ENCODE results near the gene ARHGEF6. TPM values are rescaled to one million over a fixed set of nuclear protein-coding genes. Genes with fewer than 3 reads are reported as not detected.

The ARHGEF6 gene
- total RNA-seq, 1 donor from 2014 or later: 0.31 TPM

DNA sequence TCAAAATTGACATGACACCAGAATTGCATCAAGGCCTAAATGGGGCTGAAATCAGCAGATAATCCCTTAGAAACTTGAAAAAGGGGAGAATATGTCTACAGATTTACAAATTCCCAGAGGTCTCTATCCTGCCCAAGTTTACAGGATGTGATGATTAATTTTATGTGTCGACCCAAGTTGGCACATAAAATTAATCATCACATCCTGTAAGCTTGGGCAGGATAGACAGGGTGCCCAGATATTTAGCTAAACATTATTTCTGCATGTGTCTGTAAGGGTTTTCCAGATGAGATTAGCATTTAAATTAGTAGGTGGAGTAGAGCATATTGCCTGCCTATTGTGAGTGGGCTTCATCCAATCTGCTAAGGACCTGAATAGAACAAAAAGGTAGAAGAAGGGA is 52.3 kb downstream of the ARHGEF6 start:
- peaks cover 13% of the 10 kb centered on the region for H3K9me3 Mint-ChIP-seq (ENCODE audit: low read depth)
- no peaks in the 10 kb centered on the region for H3K4me1 Mint-ChIP-seq (ENCODE audit: low read depth)
- no peak for DNase-seq (ENCODE audit: low spot score, unreplicated experiment)
- no peaks in the 10 kb centered on the region for H3K27me3 Mint-ChIP-seq
- no peak overlapping the region for H3K4me3 Mint-ChIP-seq (ENCODE audit: low read depth)
- no peak overlapping the region for H3K27ac Mint-ChIP-seq
- TF ChIP-seq, protein P1, sequence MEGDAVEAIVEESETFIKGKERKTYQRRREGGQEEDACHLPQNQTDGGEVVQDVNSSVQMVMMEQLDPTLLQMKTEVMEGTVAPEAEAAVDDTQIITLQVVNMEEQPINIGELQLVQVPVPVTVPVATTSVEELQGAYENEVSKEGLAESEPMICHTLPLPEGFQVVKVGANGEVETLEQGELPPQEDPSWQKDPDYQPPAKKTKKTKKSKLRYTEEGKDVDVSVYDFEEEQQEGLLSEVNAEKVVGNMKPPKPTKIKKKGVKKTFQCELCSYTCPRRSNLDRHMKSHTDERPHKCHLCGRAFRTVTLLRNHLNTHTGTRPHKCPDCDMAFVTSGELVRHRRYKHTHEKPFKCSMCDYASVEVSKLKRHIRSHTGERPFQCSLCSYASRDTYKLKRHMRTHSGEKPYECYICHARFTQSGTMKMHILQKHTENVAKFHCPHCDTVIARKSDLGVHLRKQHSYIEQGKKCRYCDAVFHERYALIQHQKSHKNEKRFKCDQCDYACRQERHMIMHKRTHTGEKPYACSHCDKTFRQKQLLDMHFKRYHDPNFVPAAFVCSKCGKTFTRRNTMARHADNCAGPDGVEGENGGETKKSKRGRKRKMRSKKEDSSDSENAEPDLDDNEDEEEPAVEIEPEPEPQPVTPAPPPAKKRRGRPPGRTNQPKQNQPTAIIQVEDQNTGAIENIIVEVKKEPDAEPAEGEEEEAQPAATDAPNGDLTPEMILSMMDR (IDR thresholded peaks at IDR 0.05; ENCODE audit: unreplicated experiment): no peak
- H3K36me3 Mint-ChIP-seq (ENCODE audit: insufficient read depth): no peaks in the 10 kb centered on the region

DNA sequence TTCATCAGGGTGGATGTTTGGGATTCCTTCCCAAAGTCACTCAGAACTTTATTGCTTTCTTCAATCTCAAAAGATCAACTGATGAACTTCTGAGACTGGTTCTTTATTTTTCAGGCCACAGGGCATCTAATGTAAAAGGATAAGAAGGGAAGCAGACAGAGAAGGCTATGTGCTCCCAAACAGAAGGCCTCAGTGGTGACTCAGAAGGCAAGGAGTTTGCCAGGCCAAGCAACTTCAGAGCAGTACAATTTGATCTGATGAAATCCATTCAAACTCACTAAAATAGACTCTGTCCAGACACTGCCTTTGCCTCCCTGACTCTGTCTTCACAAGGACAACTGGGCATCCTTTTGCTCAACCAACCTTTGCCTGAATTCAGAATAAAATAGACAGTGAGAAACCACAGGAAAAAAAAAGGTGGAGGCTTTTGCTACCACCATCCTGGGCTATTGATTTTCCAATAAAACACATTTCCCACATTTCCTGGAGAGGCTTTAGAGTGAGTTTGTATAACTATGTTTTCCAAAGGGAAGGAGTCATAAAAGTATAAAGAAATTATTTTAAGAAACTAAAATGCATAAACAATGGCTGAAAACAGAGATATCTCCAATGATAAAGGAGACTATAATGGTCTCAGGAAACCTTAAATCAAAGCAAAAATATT is 55.2 kb downstream of the ARHGEF6 start:
- TF ChIP-seq, protein P1 (IDR thresholded peaks at IDR 0.05; ENCODE audit: unreplicated experiment): no peak
- Mint-ChIP-seq H3K27me3 (no peaks in the 10 kb centered on the region), H3K4me3 (ENCODE audit: low read depth) (no peak overlapping the region), H3K4me1 (ENCODE audit: low read depth) (no peaks in the 10 kb centered on the region), H3K9me3 (ENCODE audit: low read depth) (peaks cover 28% of the 10 kb centered on the region), H3K27ac (no peak overlapping the region), H3K36me3 (ENCODE audit: insufficient read depth) (peaks cover 1% of the 10 kb centered on the region)
- no peak for DNase-seq (ENCODE audit: low spot score, unreplicated experiment)

DNA sequence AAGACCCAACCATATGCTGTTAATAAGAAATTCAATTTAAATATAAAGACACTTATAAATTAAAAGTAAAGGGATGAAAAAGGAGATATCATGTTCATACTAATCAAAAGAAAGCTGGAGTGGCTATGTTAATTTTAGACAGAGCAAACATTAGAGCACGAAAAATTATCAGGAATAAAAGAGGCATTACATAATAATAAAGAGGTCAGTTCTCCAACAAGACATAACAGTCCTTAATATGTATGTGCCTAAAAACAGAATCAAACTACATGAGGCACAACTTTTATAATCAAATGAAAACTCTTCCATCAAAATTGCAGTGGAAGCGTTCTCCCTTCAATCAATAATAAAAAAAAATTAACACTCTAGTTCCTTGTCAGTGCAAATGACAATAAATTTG is 62.6 kb downstream of the ARHGEF6 start:
- Mint-ChIP-seq H3K27ac (no peak overlapping the region), H3K9me3 (ENCODE audit: low read depth) (peaks cover 22% of the 10 kb centered on the region), H3K4me1 (ENCODE audit: low read depth) (no peaks in the 10 kb centered on the region), H3K4me3 (ENCODE audit: low read depth) (no peak overlapping the region), H3K36me3 (ENCODE audit: insufficient read depth) (peaks cover 1% of the 10 kb centered on the region), H3K27me3 (no peaks in the 10 kb centered on the region)
- DNase-seq (ENCODE audit: low spot score, unreplicated experiment): no peak
- TF ChIP-seq, protein P1 (IDR thresholded peaks at IDR 0.05; ENCODE audit: unreplicated experiment): no peak

DNA sequence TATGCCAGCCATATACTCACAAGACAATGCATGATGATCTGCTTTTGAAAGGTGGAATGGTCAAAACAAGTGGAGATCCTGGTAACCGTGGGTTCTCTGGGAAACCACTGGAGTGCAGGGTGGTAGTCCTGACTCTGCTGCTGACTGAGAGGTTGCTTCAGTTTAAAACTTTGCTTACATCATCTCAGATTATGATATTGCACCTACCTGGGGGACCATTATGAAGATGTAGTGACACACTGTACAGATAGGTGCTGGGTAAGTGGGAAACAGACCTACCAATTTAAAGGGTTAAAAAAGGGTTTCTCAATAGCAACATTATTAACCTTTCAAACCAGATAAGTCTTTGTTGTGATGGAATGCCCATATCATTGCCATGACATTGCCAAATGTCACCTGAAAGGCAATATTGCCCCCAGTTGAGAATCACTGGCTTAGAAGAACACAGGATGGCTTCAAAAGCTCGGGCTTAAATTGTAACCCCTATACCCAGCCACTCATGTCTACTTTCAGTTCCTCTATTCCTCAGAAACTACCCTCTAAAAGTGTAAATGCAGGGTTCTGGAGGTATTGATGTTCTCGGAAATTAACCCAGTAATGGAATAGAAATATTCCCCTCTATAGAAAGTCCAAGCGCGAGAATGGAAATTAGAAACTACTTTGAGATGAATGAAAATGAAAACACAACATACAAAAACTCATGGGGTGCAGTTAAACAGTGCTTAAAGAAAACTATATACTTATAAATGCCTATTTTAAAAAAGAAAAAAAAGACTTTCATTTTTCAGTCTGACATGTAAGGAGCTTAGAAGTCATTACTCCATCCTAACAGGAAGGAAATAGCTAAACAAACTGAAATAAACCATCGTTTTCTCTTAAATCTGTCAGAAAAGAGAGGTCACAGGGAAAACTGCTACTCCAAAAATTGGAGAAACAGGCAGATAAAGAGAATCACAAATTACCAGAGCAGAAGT is 65.8 kb downstream of the ARHGEF6 start:
- Mint-ChIP-seq H3K9me3 (ENCODE audit: low read depth) (peaks cover 3% of the 10 kb centered on the region), H3K4me1 (ENCODE audit: low read depth) (no peaks in the 10 kb centered on the region), H3K27ac (no peak overlapping the region), H3K27me3 (no peaks in the 10 kb centered on the region), H3K4me3 (ENCODE audit: low read depth) (no peak overlapping the region), H3K36me3 (ENCODE audit: insufficient read depth) (no peaks in the 10 kb centered on the region)
- no peak for DNase-seq (ENCODE audit: low spot score, unreplicated experiment)
- TF ChIP-seq, protein P1 (IDR thresholded peaks at IDR 0.05; ENCODE audit: unreplicated experiment): no peak

DNA sequence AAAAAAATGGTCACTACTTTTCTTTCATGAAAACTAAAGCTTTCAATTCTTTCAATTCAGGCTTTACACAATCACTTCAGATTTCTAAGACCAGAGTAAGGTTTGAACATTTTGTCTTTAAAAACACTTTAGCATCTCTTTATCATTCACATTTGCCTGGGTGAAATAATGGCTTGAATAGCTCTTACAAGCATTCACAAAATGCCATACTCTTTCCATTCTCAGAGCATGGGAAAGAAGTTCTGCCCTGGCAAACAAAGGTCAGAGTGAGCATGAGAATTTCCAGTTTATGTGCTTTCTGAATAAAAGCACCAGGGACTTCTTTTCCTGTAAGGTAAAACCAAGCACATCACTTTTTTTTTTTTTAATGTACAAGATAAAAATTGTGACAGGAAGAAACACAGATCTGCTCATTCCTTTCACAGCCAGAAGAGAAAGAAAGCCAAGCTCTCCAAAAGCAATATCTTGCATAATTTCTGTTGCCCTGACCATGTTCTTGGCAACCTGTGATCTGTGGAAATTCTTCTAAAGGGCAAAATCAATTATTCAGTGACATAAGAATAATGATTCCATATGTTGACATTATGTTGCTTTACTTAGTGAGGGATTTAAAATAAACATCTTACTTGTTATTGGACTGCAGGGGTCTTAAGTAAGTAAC is 68.0 kb downstream of the ARHGEF6 start:
- H3K9me3 Mint-ChIP-seq (ENCODE audit: low read depth): peaks cover 3% of the 10 kb centered on the region

More for the DNA sequence above, 68.0 kb downstream of the ARHGEF6 start:
- H3K36me3 Mint-ChIP-seq (ENCODE audit: insufficient read depth): no peaks in the 10 kb centered on the region
- TF ChIP-seq, protein P1 (IDR thresholded peaks at IDR 0.05; ENCODE audit: unreplicated experiment): no peak
- H3K4me1 Mint-ChIP-seq (ENCODE audit: low read depth): no peaks in the 10 kb centered on the region
- DNase-seq (ENCODE audit: low spot score, unreplicated experiment): no peak
- no peak overlapping the region for H3K27ac Mint-ChIP-seq
- H3K27me3 Mint-ChIP-seq: no peaks in the 10 kb centered on the region
- H3K4me3 Mint-ChIP-seq (ENCODE audit: low read depth): no peak overlapping the region
